IPS-15b (cell line): ENCODE measurements around the gene GRIA3.

Experiments
- H3K27me3 ChIP-seq: one replicate; pipeline ENCODE4 v1.6.1; 2013; ENCODE audit warnings: low read length; ENCODE audit not compliant: control insufficient read depth, insufficient read depth
- H3K36me3 ChIP-seq: one replicate; pipeline ENCODE4 v1.6.1; 2013; ENCODE audit warnings: low read length; ENCODE audit not compliant: control insufficient read depth, insufficient read depth
- H3K4me1 ChIP-seq: one replicate; pipeline ENCODE4 v1.6.1; 2013; ENCODE audit warnings: mild to moderate bottlenecking, low read length; ENCODE audit not compliant: control insufficient read depth, insufficient read depth
- H3K4me3 ChIP-seq: one replicate; pipeline ENCODE4 v1.5.1; 2013; ENCODE audit warnings: low read depth, low read length
- H3K9ac ChIP-seq: one replicate; pipeline ENCODE4 v1.6.1; 2013; ENCODE audit warnings: low read depth, mild to moderate bottlenecking, low read length
- H3K9me3 ChIP-seq: one replicate; pipeline ENCODE4 v1.6.1; 2013; ENCODE audit warnings: mild to moderate bottlenecking, low read length; ENCODE audit not compliant: control insufficient read depth, insufficient read depth

Gene GRIA3

GRCh38 chrX:123476611-123477219 lies 292.6 kb downstream of the GRIA3 start:
- no peaks in the 10 kb centered on the region for H3K9me3 ChIP-seq
- no peak overlapping the region for H3K4me3 ChIP-seq

DNA sequence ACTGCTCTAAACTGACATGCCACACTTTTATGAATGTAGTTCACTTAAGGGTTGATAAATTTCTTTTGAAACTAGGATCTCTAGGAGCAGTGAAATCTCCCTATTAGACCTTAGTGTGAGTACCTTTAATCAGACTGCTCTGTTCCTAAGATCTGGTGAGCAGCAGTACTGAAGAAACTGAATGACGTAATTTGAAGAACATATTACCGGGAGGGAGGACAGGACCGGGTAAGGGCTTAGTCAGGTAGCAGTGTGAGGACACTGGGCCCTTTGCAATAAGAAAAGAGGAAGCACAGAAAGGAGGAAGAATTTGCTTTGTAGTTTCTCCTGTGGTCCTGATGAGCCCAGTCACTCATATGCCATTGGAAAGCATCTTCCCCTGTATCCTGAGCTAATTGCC lies 293.6 kb downstream of the GRIA3 start:
- no peak overlapping the region for H3K4me3 ChIP-seq
- H3K36me3 ChIP-seq = no peaks in the 10 kb centered on the region
- H3K27me3 ChIP-seq = no peaks in the 10 kb centered on the region
- H3K9me3 ChIP-seq = no peaks in the 10 kb centered on the region
- H3K9ac ChIP-seq = no peak overlapping the region
- H3K4me1 ChIP-seq = no peaks in the 10 kb centered on the region

More at GRCh38 chrX:123476611-123477219, 292.6 kb downstream of the GRIA3 start:
- H3K9ac ChIP-seq = no peak overlapping the region
- no peaks in the 10 kb centered on the region for H3K27me3 ChIP-seq
- no peaks in the 10 kb centered on the region for H3K36me3 ChIP-seq
- no peaks in the 10 kb centered on the region for H3K4me1 ChIP-seq

DNA sequence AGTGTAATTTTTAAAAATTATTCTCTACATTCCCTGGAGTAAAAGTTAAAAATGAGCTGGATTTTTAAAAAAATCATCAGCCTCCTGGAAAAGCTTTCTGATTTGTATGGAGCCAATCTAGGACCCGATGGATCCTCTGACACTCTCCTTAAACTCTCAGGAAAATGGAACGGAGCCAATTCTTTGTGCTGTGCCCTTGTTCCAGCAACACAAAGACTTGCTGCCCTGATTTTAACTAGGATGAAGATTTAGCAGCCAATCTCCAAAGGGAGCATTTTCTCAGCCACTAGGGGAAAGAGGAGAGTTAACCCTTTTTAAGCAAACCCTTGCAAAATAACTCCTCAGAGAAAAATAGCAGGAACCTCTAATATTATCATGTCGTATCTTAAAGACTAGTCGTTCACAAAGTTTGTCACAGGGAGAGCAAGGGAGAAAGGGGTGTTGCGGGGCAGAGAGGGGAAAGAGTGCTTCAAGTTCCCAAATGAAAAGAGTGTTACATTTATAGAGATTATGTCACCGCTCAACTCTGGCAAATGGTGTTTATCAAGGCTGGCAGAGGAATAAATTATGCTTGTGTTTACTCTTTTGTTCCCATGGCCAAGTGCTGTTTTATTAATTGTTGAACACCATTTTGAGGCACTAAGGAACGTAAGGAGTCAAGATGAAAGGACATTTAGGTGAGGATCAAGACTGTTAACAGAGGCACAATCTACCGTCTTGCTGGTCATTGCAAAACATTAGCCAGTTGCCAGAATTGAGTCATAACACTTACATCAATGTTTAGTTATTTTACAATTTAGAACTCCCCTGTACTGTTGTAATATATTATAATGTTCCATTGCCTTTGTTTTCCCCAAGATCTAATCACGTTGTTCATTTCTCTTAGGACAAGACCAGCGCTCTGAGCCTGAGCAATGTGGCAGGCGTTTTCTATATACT lies 298.1 kb downstream of the GRIA3 start:
- no peak overlapping the region for H3K4me3 ChIP-seq
- H3K4me1 ChIP-seq = no peaks in the 10 kb centered on the region
- H3K9ac ChIP-seq = no peak overlapping the region
- no peaks in the 10 kb centered on the region for H3K27me3 ChIP-seq
- H3K36me3 ChIP-seq = no peaks in the 10 kb centered on the region
- H3K9me3 ChIP-seq = no peaks in the 10 kb centered on the region

DNA sequence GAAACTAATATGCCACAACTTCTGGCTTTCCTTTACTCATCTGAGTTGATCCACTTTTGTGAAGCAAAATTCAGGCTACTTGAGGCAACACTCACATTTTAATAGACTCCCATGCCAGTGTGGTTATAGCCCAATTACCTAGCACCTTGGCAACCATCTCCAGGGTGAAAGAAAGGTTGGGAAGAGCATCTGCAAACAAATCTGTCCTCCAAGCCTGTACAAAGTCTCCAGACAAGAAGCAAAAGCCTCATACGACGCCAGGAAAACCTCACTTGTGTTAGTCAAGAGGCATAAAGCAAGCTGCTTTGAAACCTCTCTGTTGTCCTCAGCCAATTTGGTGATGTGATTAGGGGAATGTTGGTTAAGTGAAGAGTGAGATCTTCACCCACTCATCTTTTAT lies 302.2 kb downstream of the GRIA3 start:
- H3K4me1 ChIP-seq = no peaks in the 10 kb centered on the region
- no peaks in the 10 kb centered on the region for H3K9me3 ChIP-seq
- H3K9ac ChIP-seq = no peak overlapping the region
- no peaks in the 10 kb centered on the region for H3K36me3 ChIP-seq
- H3K27me3 ChIP-seq = no peaks in the 10 kb centered on the region
- H3K4me3 ChIP-seq = no peak overlapping the region

- Histone ChIP-seq H3K4me3 (no peak overlapping the region), H3K9me3 (no peaks in the 10 kb centered on the region), H3K36me3 (no peaks in the 10 kb centered on the region), H3K9ac (no peak overlapping the region), H3K4me1 (no peaks in the 10 kb centered on the region), H3K27me3 (no peaks in the 10 kb centered on the region)
These were observed 303.2 kb downstream of the GRIA3 start for GRCh38 chrX:123487236-123487635.

DNA sequence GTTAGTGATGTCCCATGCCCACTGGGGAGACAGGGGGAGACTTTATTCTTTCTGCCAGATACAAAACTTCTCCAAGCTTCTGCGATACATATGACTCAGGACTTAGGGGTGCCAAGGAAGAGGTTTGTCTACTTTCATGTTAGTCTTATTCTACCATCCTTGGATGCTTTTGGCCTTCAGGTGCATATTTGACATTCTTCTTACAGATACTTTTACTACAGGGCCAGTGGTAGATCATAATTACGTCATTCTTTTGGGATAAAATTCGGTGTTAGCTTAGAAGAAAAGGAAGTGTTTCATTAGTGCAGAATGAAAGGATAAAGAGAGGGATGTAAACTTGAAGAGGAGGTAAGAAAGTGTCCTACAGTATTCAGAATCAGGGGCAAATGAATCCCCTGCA lies 303.6 kb downstream of the GRIA3 start:
- H3K36me3 ChIP-seq = no peaks in the 10 kb centered on the region
- H3K9me3 ChIP-seq = no peaks in the 10 kb centered on the region
- H3K27me3 ChIP-seq = no peaks in the 10 kb centered on the region
- no peaks in the 10 kb centered on the region for H3K4me1 ChIP-seq
- no peak overlapping the region for H3K9ac ChIP-seq
- H3K4me3 ChIP-seq = no peak overlapping the region

DNA sequence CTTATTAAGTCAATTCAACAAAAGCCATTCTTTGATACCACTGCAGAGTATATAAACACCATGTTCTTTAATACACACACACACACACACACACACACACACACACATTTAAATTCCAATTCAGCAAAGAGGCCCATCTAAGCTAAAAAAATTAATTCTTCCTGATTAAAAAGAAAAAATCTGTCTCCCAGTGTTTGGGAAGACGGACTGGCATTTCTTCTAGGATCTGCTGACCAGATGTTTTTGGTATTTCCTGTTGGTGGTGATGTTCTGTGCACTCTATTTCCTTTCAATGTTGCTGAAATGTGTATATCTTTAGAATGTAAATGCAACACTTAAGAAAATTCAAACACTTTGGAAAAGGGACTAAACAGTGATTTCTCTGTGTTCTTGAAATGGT lies 304.9 kb downstream of the GRIA3 start:
- Histone ChIP-seq H3K4me1 (peaks cover 7% of the 10 kb centered on the region), H3K36me3 (no peaks in the 10 kb centered on the region), H3K9ac (no peak overlapping the region), H3K9me3 (no peaks in the 10 kb centered on the region), H3K4me3 (no peak overlapping the region), H3K27me3 (no peaks in the 10 kb centered on the region)

- Histone ChIP-seq H3K36me3 (no peaks in the 10 kb centered on the region), H3K9me3 (no peaks in the 10 kb centered on the region), H3K9ac (no peak overlapping the region), H3K4me3 (no peak overlapping the region), H3K27me3 (no peaks in the 10 kb centered on the region), H3K4me1 (peaks cover 7% of the 10 kb centered on the region)
These were observed 309.8 kb downstream of the GRIA3 start for GRCh38 chrX:123493857-123494256.

DNA sequence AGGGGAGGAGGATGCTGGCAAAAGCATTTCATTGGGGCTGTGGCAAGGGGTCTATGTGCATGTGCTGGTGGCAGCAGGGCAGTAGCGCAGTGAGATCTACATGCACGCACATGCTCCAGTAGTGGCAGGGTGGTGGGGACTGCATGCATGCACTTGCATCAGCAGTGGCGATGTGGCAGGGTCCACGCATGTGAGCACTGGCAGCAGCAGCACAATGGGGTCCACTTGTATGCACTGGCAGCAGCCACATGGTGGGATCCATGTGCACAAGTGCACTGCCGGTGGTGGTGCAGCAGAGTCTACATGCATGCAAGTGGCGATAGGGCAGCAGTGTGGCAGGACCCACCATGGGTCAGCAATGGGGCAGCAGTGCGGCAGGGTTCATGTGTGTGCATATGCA lies 315.7 kb downstream of the GRIA3 start:
- Histone ChIP-seq H3K9ac (no peak overlapping the region), H3K4me1 (no peaks in the 10 kb centered on the region), H3K27me3 (no peaks in the 10 kb centered on the region), H3K9me3 (no peaks in the 10 kb centered on the region), H3K36me3 (no peaks in the 10 kb centered on the region), H3K4me3 (no peak overlapping the region)

GRCh38 chrX:123504047-123504446 lies 320.0 kb downstream of the GRIA3 start:
- no peaks in the 10 kb centered on the region for H3K9me3 ChIP-seq
- no peaks in the 10 kb centered on the region for H3K27me3 ChIP-seq
- H3K4me3 ChIP-seq = no peak overlapping the region
- no peak overlapping the region for H3K9ac ChIP-seq
- no peaks in the 10 kb centered on the region for H3K36me3 ChIP-seq
- no peaks in the 10 kb centered on the region for H3K4me1 ChIP-seq

DNA sequence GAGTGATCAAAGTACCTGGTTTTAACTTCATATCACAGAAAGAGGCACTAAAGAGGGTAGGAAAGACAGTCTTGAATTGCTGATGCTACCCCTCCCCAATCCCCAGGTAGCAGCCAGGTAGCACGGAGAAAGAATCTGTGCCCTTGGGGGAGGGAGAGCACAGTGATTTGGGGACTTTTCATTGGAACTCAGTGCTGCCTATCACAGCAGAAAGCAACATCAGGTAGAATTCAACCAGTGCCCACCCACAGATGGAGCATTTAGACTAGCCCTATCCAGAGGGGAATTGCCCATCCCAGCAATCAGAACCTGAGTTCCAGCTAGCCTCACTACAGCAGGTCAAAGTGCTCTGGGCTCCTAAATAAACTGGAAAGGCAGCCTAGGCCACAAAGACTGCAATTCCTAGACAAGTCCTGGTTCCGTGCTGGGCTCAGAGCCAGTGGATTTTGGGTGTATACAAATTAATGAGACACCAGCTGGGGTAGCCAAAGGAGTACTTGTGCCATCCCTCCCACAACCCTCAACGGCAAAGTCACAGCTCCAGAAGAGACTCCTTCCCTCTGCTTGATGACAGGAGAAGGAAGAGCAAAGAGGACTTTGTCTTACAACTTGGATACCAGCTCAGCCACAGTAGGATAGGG lies 320.7 kb downstream of the GRIA3 start:
- Histone ChIP-seq H3K27me3 (no peaks in the 10 kb centered on the region), H3K4me1 (no peaks in the 10 kb centered on the region)

More for the DNA sequence above, 320.7 kb downstream of the GRIA3 start:
- no peak overlapping the region for H3K9ac ChIP-seq
- H3K4me3 ChIP-seq = no peak overlapping the region
- H3K36me3 ChIP-seq = no peaks in the 10 kb centered on the region
- no peaks in the 10 kb centered on the region for H3K9me3 ChIP-seq
